Measurements from ENCODE around the gene EXOSC1.

- TF ChIP-seq CTCF (IDR thresholded peaks at IDR 0.05) (no peak), POLR2AphosphoS5 (IDR thresholded peaks at IDR 0.05) (no peak), EP300 (IDR thresholded peaks at IDR 0.05) (no peak)
Observed at GRCh38 chr10:97490592-97490991, 44.8 kb upstream of the EXOSC1 start.
